Keratinocyte (primary cell): Measurements from ENCODE around the gene RNASE12. TPM values are rescaled to one million over a fixed set of nuclear protein-coding genes. Genes with fewer than 3 reads are reported as not detected.

Experiments
- DNase-seq: peaks from one replicate; pipeline ENCODE4 v3.0.0-alpha.2; 2011; ENCODE audit warnings: low read depth, missing footprints, low spot score
- FAIRE-seq: peaks from 2 replicates; lab custom pipeline; 2011; peaks lifted over from hg19 to GRCh38; lab: Jason Lieb, UNC
- H2AFZ ChIP-seq: 2 replicates; pipeline ENCODE4 v1.6.0; 2012; ENCODE audit warnings: low read length, control low read depth, inconsistent platforms; ENCODE audit not compliant: control insufficient read depth
- H3K27ac ChIP-seq: 2 replicates; pipeline ENCODE4 v1.5.1; 2011; ENCODE audit warnings: low read length; ENCODE audit not compliant: control insufficient read depth, insufficient read depth
- H3K27me3 ChIP-seq: 3 replicates; pipeline ENCODE4 v1.6.0; 2011; ENCODE audit warnings: low read length; ENCODE audit not compliant: control insufficient read depth, insufficient read depth; ENCODE audit errors: extremely low read depth
- H3K36me3 ChIP-seq, 2 experiments: 2 replicates in 1 of 2; 3 replicates in 1 of 2; pipeline ENCODE4 v1.5.1; 2011; ENCODE audit warnings: low read length in 2 of 2, mild to moderate bottlenecking in 1 of 2; ENCODE audit not compliant: control insufficient read depth in 2 of 2, insufficient read depth in 2 of 2; ENCODE audit errors: extremely low read depth in 1 of 2
- H3K4me1 ChIP-seq: 3 replicates; pipeline ENCODE4 v1.5.1; 2011; ENCODE audit warnings: low read length; ENCODE audit not compliant: control insufficient read depth, insufficient read depth; ENCODE audit errors: extremely low read depth
- H3K4me2 ChIP-seq: 3 replicates; pipeline ENCODE4 v1.6.0; 2011; ENCODE audit warnings: low read depth, low read length; ENCODE audit not compliant: control insufficient read depth, insufficient read depth; ENCODE audit errors: extremely low read depth
- H3K4me3 ChIP-seq, 3 experiments: fragments of 200-600 bp in 1 of 3; sonication (generic) in 1 of 3; 2 replicates in 2 of 3; 3 replicates in 1 of 3; pipeline ENCODE4 v1.5.1; 2011 to 2016; ENCODE audit warnings: low read length in 3 of 3, mild to moderate bottlenecking in 3 of 3, control low read depth in 2 of 3, inconsistent platforms in 1 of 3, low read depth in 1 of 3, mixed read lengths in 1 of 3, mixed run types in 1 of 3, moderate library complexity in 1 of 3; ENCODE audit not compliant: control insufficient read depth in 2 of 3, insufficient read depth in 2 of 3; ENCODE audit errors: extremely low read depth in 1 of 3
- H3K79me2 ChIP-seq: 2 replicates; pipeline ENCODE4 v1.6.0; 2012; ENCODE audit warnings: low read length; ENCODE audit not compliant: control insufficient read depth, insufficient read depth
- H3K9ac ChIP-seq: 3 replicates; pipeline ENCODE4 v1.6.0; 2011; ENCODE audit warnings: low read length; ENCODE audit not compliant: control insufficient read depth, insufficient read depth; ENCODE audit errors: extremely low read depth
- H3K9me1 ChIP-seq: 3 replicates; pipeline ENCODE4 v1.6.0; 2011; ENCODE audit warnings: low read length; ENCODE audit not compliant: control insufficient read depth, insufficient read depth; ENCODE audit errors: extremely low read depth
- H3K9me3 ChIP-seq: 2 replicates; pipeline ENCODE4 v1.5.1; 2012; ENCODE audit warnings: low read depth, low read length; ENCODE audit not compliant: control insufficient read depth
- H4K20me1 ChIP-seq: 3 replicates; pipeline ENCODE4 v1.6.0; 2011; ENCODE audit warnings: low read length; ENCODE audit not compliant: control insufficient read depth, insufficient read depth; ENCODE audit errors: extremely low read depth
- EZH2 ChIP-seq: IDR thresholded peaks from one replicate; pipeline ENCODE4 v1.6.1; 2012; ENCODE audit warnings: inconsistent platforms, mild to moderate bottlenecking, low read length, moderate library complexity
- dilution Hi-C: fragments of 300-500 bp; cut with MboI; formaldehyde crosslinking; loops from one replicate; pipeline ENCODE4 v1.7.0; 2020; ENCODE audit warnings: low sequenced_read_pairs; ENCODE audit not compliant: extremely low pct_ligation_motif_present
- polyA plus RNA-seq, 5 experiments: library from polyadenylated mRNA; depleted of rRNA in 3 of 5; stranded (reverse) in 3 of 5; stranded (forward) in 1 of 5; unstranded in 1 of 5; fragments of >200 nt; gene quantifications; 1 replicate in 1 of 5; 2 replicates in 3 of 5; 3 replicates in 1 of 5; pipeline versions ENCODE4 v1.2.1 to v1.2.3, GENCODE V29; 2011 to 2012; ENCODE audit warnings: missing spikeins in 2 of 5, low read depth in 1 of 5, low replicate concordance in 1 of 5
- TF ChIP-seq, protein P1 (sequence below), 3 experiments: IDR thresholded peaks in 1 of 3; conservative IDR thresholded peaks in 1 of 3; optimal IDR thresholded peaks in 1 of 3; 2 replicates in 2 of 3; 3 replicates in 1 of 3; pipeline versions ENCODE3 to v1.5.1; 2011; ENCODE audit warnings: low read length in 3 of 3, mild to moderate bottlenecking in 3 of 3, moderate library complexity in 2 of 3, control low read depth in 1 of 3, inconsistent platforms in 1 of 3; ENCODE audit not compliant: insufficient read depth in 2 of 3; ENCODE audit errors: extremely low read depth in 1 of 3

Gene RNASE12
- polyA plus RNA-seq, 1 donor (not counting 4 experiments of a cell fraction or from before 2014, with no cell fraction given) = not detected

DNA sequence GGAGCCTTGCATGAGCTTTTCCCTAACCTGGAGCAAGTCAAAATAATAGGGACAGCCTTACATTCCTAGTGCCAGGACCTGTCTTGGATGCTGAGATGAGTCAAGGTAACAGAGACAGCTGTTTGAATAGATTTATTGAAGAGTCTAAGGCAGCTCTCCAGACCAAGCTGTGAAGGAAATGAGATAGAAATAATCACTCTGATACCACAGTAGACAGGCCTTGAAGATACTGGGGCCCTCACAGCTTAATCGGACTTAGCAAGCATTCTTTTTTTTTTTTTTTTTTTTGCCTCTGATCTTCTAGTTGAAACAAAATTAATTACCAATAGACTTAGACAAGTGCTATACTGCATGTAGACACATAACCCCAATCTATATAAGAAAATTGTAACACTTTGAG lies 27.2 kb downstream of the RNASE12 start:
- H3K27ac ChIP-seq = no peak overlapping the region
- H2AFZ ChIP-seq = no peak overlapping the region
- no peaks in the 10 kb centered on the region for H3K27me3 ChIP-seq
- no peaks in the 10 kb centered on the region for H3K36me3 ChIP-seq
- no peaks in the 10 kb centered on the region for H3K4me1 ChIP-seq
- no peak for DNase-seq
- no peaks in the 10 kb centered on the region for H4K20me1 ChIP-seq
- no peak overlapping the region for H3K9ac ChIP-seq
- no peaks in the 10 kb centered on the region for H3K9me3 ChIP-seq
- dilution Hi-C loops = no loop called here
- H3K4me3 ChIP-seq = no peak overlapping the region
- H3K79me2 ChIP-seq = no peaks in the 10 kb centered on the region
- no peaks in the 10 kb centered on the region for H3K9me1 ChIP-seq
- FAIRE-seq = no peak
- H3K4me2 ChIP-seq = no peak overlapping the region
- TF ChIP-seq, protein P1, sequence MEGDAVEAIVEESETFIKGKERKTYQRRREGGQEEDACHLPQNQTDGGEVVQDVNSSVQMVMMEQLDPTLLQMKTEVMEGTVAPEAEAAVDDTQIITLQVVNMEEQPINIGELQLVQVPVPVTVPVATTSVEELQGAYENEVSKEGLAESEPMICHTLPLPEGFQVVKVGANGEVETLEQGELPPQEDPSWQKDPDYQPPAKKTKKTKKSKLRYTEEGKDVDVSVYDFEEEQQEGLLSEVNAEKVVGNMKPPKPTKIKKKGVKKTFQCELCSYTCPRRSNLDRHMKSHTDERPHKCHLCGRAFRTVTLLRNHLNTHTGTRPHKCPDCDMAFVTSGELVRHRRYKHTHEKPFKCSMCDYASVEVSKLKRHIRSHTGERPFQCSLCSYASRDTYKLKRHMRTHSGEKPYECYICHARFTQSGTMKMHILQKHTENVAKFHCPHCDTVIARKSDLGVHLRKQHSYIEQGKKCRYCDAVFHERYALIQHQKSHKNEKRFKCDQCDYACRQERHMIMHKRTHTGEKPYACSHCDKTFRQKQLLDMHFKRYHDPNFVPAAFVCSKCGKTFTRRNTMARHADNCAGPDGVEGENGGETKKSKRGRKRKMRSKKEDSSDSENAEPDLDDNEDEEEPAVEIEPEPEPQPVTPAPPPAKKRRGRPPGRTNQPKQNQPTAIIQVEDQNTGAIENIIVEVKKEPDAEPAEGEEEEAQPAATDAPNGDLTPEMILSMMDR (optimal IDR thresholded peaks at IDR 0.05 in 1 of 3, IDR thresholded peaks at IDR 0.05 in 1 of 3, conservative IDR thresholded peaks at IDR 0.05 in 1 of 3; ENCODE audit: extremely low read depth in 1 of 3, insufficient read depth in 2 of 3, low read length in 3 of 3) = no peak
- TF ChIP-seq EZH2 = no peak

DNA sequence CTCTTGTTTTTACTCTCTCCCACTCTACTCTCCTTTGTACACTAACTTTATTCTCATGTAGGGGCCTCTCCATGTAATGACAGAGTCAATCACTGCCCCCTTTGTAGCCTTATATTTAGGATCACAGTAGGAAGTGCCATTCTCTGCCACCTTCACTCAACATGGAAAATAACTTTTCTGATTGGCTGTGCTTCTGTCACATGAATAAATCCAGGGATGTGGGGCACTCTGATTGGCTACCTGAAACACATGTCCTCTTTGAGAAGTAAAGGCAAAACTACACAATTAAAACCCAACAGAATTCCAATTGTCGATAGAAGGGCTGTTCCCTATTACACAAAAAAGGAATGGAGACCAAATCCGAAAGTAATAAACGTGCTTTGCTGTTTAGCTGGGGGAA lies 30.2 kb downstream of the RNASE12 start, which contains the start of gene RNASE9:
RNASE9 (minus strand) TSS at position 87 of the 400 bp plus-strand sequence.
- H3K9ac ChIP-seq = no peak within 1 kb of the TSS
- FAIRE-seq = no peak
- no peak for TF ChIP-seq EZH2
- TF ChIP-seq, protein P1 (optimal IDR thresholded peaks at IDR 0.05 in 1 of 3, IDR thresholded peaks at IDR 0.05 in 1 of 3, conservative IDR thresholded peaks at IDR 0.05 in 1 of 3; ENCODE audit: extremely low read depth in 1 of 3, insufficient read depth in 2 of 3, low read length in 3 of 3) = no peak

More for the DNA sequence above, 30.2 kb downstream of the RNASE12 start, which contains the start of gene RNASE9:
- Histone ChIP-seq H4K20me1 (no peaks in the 10 kb centered on the region), H3K9me3 (no peaks in the 10 kb centered on the region), H3K79me2 (no peaks in the 10 kb centered on the region), H3K27ac (no peak within 1 kb of the TSS), H3K4me3 (no peak within 1 kb of the TSS), H3K36me3 (no peaks in the 10 kb centered on the region), H3K9me1 (no peaks in the 10 kb centered on the region), H3K4me2 (no peak within 1 kb of the TSS), H2AFZ (no peak within 1 kb of the TSS), H3K27me3 (no peaks in the 10 kb centered on the region), H3K4me1 (no peaks in the 10 kb centered on the region)
- no peak for DNase-seq
- dilution Hi-C loops = no loop called here
